NCI-H1105 treated with DMSO at 0.1 percent for 48 hours (cell line): ENCODE measurements around the gene LRP2.
A peak's percentile ranks its signal among the peaks of the same experiment; 100 is the strongest.
"Not testable (repeated sequence)": the region's sequence is repeated elsewhere in the genome, so short reads cannot be mapped to it uniquely, and the experiment has no call there.

ENCODE experiments used
- DNase-seq: peaks from one replicate; lab custom pipeline; 2025; lab: John Stamatoyannopoulos, UW

The LRP2 gene

GRCh38 chr2:169362118-169362893 lies at the start of gene LRP2:
TSS of gene LRP2 (minus strand) at chr2:169362534. CDS start at chr2:169362399, 135 bp downstream.
- no peak for DNase-seq

- DNase-seq: no peak
These were observed 44.6 kb upstream of the LRP2 start for GRCh38 chr2:169406891-169407290.

GRCh38 chr2:169399491-169399890 lies 37.2 kb upstream of the LRP2 start:
- not testable (repeated sequence) for DNase-seq

- peak; percentile 21 for DNase-seq
These were observed 35.4 kb upstream of the LRP2 start for GRCh38 chr2:169397697-169398096.

DNA sequence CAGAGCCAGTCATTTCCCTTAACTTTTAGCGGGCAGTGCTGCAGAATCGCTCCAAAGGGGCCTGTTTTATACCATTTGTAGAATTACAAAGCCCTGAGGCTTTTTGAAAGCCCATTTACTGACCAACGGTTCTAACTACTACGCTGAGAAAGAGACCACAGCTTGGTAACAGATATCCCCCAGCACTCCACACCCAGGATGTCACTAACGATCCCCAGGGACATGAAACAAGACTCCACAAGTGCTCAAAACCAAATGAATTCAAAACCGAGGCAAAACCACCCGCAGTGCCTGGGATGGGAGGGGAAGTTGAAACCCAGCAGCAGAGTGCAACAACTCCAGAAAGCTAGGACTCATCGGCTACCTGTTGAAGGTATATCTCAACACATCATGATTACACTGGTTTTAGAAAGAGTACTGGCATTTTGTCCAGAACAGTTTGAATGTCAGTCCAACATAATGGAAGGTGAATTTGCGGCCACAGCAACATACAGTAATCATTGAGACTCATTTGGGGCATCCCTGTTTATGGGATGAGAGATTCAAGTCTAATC lies 33.6 kb upstream of the LRP2 start:
- DNase-seq: no peak

GRCh38 chr2:169393068-169393590 lies 30.8 kb upstream of the LRP2 start:
- peak; percentile 41 for DNase-seq

DNA sequence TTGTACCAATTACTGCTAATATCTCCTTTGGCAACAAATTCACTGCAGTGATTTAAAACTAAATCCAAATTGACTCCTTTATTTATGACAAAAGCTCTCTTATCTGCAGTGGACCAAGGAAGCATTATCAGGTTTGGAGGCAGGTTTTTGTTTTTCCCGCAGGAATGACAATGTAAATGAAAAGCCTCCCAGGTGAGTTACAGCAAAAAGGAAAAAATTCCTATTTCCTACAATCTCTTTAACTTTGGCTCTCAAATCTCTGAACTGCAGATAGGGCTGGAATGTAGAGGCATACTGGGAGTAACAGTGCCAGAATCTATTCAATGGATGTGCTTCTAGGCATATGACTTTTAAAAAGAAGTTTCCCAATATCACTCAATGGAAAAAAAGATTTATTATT lies 28.9 kb upstream of the LRP2 start:
- no peak for DNase-seq

DNA sequence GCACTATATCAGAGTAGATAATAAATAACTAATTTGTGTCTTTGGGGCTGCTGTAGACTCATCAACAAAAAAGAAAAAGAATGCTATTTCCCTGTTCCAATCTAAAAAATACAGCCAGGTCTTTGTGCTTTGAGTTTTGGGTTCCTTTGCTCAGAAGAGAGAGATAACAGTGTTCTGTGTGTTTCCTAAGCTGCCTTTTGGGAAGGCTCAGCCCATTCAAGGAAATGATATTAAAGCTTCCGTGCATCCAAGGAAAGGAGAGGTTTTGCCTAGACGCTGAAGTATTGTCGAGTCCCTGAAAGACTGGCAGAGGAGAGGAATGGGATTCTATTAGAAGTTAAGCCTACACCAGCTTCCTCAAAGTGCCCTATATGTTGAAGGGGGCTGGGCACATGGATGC lies 25.8 kb upstream of the LRP2 start:
- no peak for DNase-seq

DNA sequence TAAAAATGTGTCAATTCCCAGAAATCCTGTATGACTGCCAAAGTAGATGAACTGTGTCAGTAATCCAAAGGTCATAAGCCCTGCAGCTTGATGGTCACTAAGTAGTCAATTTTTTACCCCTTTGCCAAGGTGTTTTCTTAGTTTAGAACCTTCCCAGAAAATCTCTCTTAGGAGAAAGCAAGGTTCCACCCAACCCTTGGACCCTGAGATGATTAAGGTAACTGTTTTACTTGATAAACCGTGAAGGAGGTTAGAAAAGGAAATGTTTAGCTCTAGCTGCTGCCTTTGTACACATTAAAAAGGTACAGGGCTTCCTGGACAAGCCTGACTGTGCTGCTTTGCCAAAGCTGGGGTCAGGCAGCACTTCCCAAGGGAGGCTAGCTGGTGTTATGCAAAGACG lies 24.4 kb upstream of the LRP2 start:
- DNase-seq: no peak

- no peak for DNase-seq
These were observed 22.5 kb upstream of the LRP2 start for GRCh38 chr2:169384816-169385215.

GRCh38 chr2:169372561-169372960 lies 10.2 kb upstream of the LRP2 start:
- DNase-seq: no peak

DNA sequence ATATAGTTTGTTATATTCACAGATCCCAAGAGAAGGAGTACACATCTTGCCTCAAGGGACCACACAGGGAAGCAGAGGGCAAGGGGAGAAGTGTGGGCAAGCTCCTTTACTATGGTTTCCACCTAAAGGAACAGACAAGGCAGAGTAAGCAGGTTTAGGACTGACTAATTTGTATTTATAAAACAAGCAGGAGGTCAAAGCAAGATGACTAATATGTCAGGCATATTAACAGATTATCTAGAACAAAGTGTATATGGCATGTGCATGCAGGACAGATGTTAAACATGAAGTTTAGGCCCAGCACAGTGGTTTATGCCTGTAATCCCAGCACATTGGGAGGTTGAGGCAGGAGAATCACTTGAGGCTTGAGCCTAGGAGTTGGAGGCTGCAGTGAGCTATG lies 3.7 kb upstream of the LRP2 start:
- no peak for DNase-seq

DNA sequence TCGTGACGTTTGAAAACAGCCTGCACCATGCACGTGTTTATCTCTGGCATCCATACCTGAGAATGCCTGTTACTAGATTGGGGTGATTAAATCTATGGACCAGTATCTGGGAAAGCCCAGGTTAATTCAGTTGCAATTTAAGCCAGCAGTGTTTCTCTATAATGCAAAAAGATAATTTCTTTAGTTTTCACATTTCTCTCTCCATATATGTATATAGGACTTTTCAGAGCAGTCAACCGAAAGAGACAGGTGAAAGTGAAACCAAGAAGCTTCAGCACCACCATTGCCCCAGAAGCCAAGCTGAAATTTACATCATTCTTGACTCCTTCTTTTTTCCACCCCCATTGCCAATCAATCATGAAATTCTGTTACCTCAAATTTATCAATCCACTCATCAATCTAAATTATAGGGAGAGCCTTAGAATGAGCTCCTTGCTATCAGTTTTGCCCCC lies 2.7 kb upstream of the LRP2 start:
- DNase-seq: peak; percentile 12

DNA sequence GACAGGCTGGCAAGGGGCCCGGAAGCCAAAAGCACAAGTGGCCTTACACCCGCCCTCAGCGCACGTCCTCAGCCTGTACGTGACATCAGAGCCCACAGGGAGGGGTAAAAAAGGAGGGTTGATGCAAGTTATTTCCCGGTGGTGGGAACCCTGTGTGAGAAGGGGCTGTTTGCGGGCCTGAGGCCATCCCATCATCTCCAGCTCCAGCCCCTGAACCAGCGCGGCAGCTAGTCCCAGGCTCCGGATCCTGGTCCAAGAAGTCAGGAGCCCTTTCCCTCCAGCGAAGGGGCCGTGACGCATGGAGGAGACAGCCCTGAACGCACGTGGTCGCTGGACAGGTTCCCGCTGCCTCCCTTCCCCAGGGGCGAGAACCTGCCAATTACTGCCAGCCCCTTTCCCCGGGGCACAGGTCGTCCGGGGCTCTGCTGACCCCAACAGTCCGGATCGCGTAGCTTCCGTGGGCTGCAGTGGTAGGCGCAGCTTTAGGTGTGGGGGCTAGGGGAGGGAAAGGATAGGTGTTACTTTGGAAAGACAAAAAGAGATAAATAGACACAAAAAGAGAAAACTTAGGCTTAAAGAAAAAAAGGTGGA lies 1.3 kb upstream of the LRP2 start:
- peak; percentile 59 for DNase-seq

GRCh38 chr2:169362894-169363559 lies 693 bp upstream of the LRP2 start:
- peak; percentile 7 for DNase-seq

DNA sequence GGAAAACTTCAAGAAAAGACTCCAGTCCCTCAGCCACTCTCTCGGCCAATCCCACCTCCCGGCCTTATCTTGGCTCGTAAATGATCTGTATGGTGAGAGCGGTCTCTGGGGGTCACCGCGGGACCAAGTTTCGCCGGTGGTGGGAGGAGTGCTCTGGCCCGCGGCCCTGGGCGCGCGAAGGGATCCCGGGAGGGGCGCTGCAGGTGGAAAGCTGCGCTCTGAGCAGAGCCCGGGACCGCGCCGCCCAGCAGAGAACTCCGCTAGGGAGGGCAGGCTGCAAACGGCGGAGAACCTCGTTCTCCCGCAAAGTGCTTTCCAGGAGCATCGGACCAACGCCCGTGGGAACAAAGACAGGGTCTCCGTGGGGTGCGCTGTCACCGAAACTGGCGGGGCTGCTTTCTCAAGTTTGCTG lies 622 bp downstream of the LRP2 start:
- no peak for DNase-seq

DNA sequence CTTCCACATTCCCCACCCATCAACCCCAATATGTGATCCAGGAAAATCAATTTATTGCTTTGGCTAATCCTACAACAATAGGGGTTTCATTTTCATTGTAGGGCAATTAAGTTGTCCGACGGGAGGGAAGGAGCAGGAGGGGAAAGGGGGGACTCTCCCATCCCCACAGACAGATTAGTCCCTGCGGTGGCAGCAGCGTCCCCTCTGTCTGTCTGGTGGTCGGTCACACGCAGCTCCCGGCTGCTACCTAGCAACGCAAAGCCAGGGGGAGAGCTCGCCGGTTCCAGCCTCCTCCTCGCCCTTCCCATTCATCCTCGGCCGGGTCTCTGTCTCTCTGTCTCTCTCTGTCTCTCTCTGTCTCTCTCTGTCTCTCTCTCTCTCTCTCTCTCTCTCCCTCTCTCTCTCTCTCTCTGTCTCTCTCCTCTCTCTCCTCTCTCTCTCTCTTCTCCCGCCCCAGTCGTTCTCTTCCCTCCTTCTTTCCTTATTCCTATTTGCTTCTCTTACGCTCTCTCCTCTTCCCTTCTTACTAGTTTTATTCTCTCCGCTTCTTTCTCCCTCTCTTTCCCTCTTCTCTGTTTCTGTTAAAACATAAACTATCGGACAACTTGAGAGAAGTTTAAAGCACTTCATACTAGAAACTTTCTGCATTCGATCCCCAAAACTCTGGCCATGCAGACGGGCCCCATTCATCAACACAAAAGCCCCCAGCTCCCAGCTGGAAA lies 1.2 kb downstream of the LRP2 start:
- no peak for DNase-seq

- no peak for DNase-seq
These were observed 4.3 kb downstream of the LRP2 start for GRCh38 chr2:169358016-169358415.

- DNase-seq: no peak
These were observed 8.1 kb downstream of the LRP2 start for GRCh38 chr2:169354244-169354643.

GRCh38 chr2:169351725-169352124 lies 10.6 kb downstream of the LRP2 start:
- DNase-seq: no peak

GRCh38 chr2:169349535-169349934 lies 12.8 kb downstream of the LRP2 start:
- no peak for DNase-seq
